GM21367 (cell line): Measurements from ENCODE around the gene ZNF14.
"Not testable (repeated sequence)": the region's sequence is repeated elsewhere in the genome, so short reads cannot be mapped to it uniquely, and the experiment has no call there.

Source experiments
- ATAC-seq: cut with Tn5 transposase; IDR thresholded peaks from one replicate; pipeline ENCODE4 v1.9.1; 2021; ENCODE audit not compliant: unreplicated experiment

The ZNF14 gene

GRCh38 chr19:19747357-19748220 lies 14.7 kb upstream of the ZNF14 start:
- ATAC-seq = no peak

GRCh38 chr19:19746286-19747213 lies 13.6 kb upstream of the ZNF14 start:
- no peak for ATAC-seq

GRCh38 chr19:19745496-19746285 lies 12.8 kb upstream of the ZNF14 start:
- ATAC-seq = no peak

- no peak for ATAC-seq
Measured at GRCh38 chr19:19744641-19745040, 11.7 kb upstream of the ZNF14 start.

- not testable (repeated sequence) for ATAC-seq
Measured at GRCh38 chr19:19743921-19744320, 11.0 kb upstream of the ZNF14 start.

GRCh38 chr19:19743176-19743575 lies 10.3 kb upstream of the ZNF14 start:
- no peak for ATAC-seq

GRCh38 chr19:19742773-19743172 lies 9.9 kb upstream of the ZNF14 start:
- no peak for ATAC-seq

- no peak for ATAC-seq
Measured at GRCh38 chr19:19741184-19741583, 8.3 kb upstream of the ZNF14 start.

- ATAC-seq = no peak
Measured at GRCh38 chr19:19740755-19741154, 7.8 kb upstream of the ZNF14 start.

- no peak for ATAC-seq
Measured at GRCh38 chr19:19738564-19738963, 5.7 kb upstream of the ZNF14 start.

- ATAC-seq = no peak
Measured at GRCh38 chr19:19737559-19738332, 4.8 kb upstream of the ZNF14 start.

- no peak for ATAC-seq
Measured at GRCh38 chr19:19721896-19722295, 11.0 kb downstream of the ZNF14 start.

GRCh38 chr19:19719798-19720197 lies 13.1 kb downstream of the ZNF14 start:
- ATAC-seq = no peak

- ATAC-seq = no peak
Measured at GRCh38 chr19:19711934-19712828, 20.7 kb downstream of the ZNF14 start.

GRCh38 chr19:19711306-19711933 lies 21.5 kb downstream of the ZNF14 start:
- no peak for ATAC-seq

GRCh38 chr19:19710506-19710905 lies 22.4 kb downstream of the ZNF14 start:
- no peak for ATAC-seq

GRCh38 chr19:19704836-19705235 lies 28.1 kb downstream of the ZNF14 start:
- ATAC-seq = no peak

- ATAC-seq = not testable (repeated sequence)
Measured at GRCh38 chr19:19700493-19700892, 32.4 kb downstream of the ZNF14 start.

GRCh38 chr19:19697589-19697988 lies 35.3 kb downstream of the ZNF14 start:
- no peak for ATAC-seq
